ENCODE measurements around the gene SCN3A.

SCN3A gene

GRCh38 chr2:165056564-165056963 lies 147.3 kb downstream of the SCN3A start:
- no peak for DNase-seq (ENCODE audit: low spot score)

GRCh38 chr2:165055082-165055851 lies 148.6 kb downstream of the SCN3A start:
- DNase-seq (ENCODE audit: low spot score): no peak

- DNase-seq (ENCODE audit: low spot score): no peak
Observed at GRCh38 chr2:165054652-165055051, 149.2 kb downstream of the SCN3A start.

- no peak for DNase-seq (ENCODE audit: low spot score)
Observed at GRCh38 chr2:165044505-165045303, 159.1 kb downstream of the SCN3A start.
